ENCODE results near the gene TGFB3.

DNA sequence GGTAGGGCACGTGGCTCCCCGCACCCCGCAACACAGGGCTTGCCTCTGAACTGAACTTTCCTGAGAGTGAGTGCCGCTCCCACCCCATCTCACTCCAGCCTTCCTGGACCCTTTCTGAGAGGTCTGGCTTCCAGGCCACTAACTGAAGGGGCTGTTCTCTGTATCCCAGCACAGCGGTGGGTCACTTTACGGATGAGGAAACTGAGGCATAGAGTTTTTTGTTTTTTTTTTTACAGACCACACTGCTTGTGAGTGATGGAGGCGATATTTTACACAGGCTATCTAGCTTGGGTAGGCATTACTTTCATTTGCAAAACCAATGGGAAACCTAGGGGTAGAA is 1.2 kb upstream of the TGFB3 start:
- no peak for TF ChIP-seq RAD21 (conservative IDR thresholded peaks at IDR 0.05)
- TF ChIP-seq, protein P1, sequence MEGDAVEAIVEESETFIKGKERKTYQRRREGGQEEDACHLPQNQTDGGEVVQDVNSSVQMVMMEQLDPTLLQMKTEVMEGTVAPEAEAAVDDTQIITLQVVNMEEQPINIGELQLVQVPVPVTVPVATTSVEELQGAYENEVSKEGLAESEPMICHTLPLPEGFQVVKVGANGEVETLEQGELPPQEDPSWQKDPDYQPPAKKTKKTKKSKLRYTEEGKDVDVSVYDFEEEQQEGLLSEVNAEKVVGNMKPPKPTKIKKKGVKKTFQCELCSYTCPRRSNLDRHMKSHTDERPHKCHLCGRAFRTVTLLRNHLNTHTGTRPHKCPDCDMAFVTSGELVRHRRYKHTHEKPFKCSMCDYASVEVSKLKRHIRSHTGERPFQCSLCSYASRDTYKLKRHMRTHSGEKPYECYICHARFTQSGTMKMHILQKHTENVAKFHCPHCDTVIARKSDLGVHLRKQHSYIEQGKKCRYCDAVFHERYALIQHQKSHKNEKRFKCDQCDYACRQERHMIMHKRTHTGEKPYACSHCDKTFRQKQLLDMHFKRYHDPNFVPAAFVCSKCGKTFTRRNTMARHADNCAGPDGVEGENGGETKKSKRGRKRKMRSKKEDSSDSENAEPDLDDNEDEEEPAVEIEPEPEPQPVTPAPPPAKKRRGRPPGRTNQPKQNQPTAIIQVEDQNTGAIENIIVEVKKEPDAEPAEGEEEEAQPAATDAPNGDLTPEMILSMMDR (IDR thresholded peaks at IDR 0.05; ENCODE audit: poor library complexity, severe bottlenecking) = no peak
- TF ChIP-seq MXI1 (conservative IDR thresholded peaks at IDR 0.05; ENCODE audit: poor library complexity, severe bottlenecking) = no peak
- no peak for TF ChIP-seq EZH2 (IDR thresholded peaks at IDR 0.05; ENCODE audit: borderline replicate concordance, insufficient read depth, low read length, poor library complexity, severe bottlenecking)
- TF ChIP-seq TAF1 (IDR thresholded peaks at IDR 0.05; ENCODE audit: low read depth) = no peak
